ENCODE results near the gene FOXJ3. TPM values are rescaled to one million over a fixed set of nuclear protein-coding genes. Genes with fewer than 3 reads are reported as not detected.

FOXJ3 gene
- total and polyA plus RNA-seq, 10 donors: 8.9 to 85.8 (median 57.3) TPM

- Histone ChIP-seq H3K4me3 (no peak overlapping the region), H3K9me3 (no peaks in the 10 kb centered on the region), H3K27ac (no peak overlapping the region), H3K36me3 (no peaks in the 10 kb centered on the region), H3K27me3 (replicated peaks in 1 of 7) (peaks cover 0 to 10% (median 0%) of the 10 kb centered on the region in 7 donors), H3K4me1 (no peaks in the 10 kb centered on the region)
- TF ChIP-seq CTCF (IDR thresholded peaks at IDR 0.05 in 8 of 11, conservative IDR thresholded peaks at IDR 0.05 in 3 of 11): no peak
- TF ChIP-seq POLR2A (IDR thresholded peaks at IDR 0.05): no peak
- TF ChIP-seq POLR2AphosphoS5 (IDR thresholded peaks at IDR 0.05): no peak
- 86 to 92% (median 91%) methylated on average over 7 of the region's 7 CpGs for WGBS, 5 donors
- intact Hi-C loops (cut with DNase I; ENCODE audit: low total_unique reads): no loop called here
- DNase-seq: no peak
Observed at GRCh38 chr1:42368096-42368795, 33.2 kb upstream of the FOXJ3 start.

GRCh38 chr1:42365118-42365517 is 30.1 kb upstream of the FOXJ3 start:
- Histone ChIP-seq H3K27ac (no peak overlapping the region), H3K4me1 (no peaks in the 10 kb centered on the region), H3K4me3 (no peak overlapping the region), H3K36me3 (no peaks in the 10 kb centered on the region), H3K27me3 (replicated peaks in 1 of 7) (peaks cover 0 to 18% (median 0%) of the 10 kb centered on the region in 7 donors), H3K9me3 (no peaks in the 10 kb centered on the region)
- 74 to 93% (median 83%) methylated on average over 2 of the region's 2 CpGs for WGBS, 5 donors
- DNase-seq: no peak
- TF ChIP-seq POLR2A (IDR thresholded peaks at IDR 0.05) (no peak), CTCF (IDR thresholded peaks at IDR 0.05 in 8 of 11, conservative IDR thresholded peaks at IDR 0.05 in 3 of 11) (no peak), POLR2AphosphoS5 (IDR thresholded peaks at IDR 0.05) (no peak)
- intact Hi-C loops (cut with DNase I; ENCODE audit: low total_unique reads): no loop called here

GRCh38 chr1:42364542-42364941 is 29.5 kb upstream of the FOXJ3 start:
- Histone ChIP-seq H3K4me1 (no peaks in the 10 kb centered on the region), H3K36me3 (no peaks in the 10 kb centered on the region), H3K27me3 (replicated peaks in 1 of 7) (peaks cover 0 to 21% (median 0%) of the 10 kb centered on the region in 7 donors), H3K27ac (no peak overlapping the region), H3K4me3 (no peak overlapping the region), H3K9me3 (no peaks in the 10 kb centered on the region)
- intact Hi-C loops (cut with DNase I; ENCODE audit: low total_unique reads): no loop called here
- 86 to 98% (median 93%) methylated on average over 2 of the region's 2 CpGs for WGBS, 5 donors
- TF ChIP-seq CTCF (IDR thresholded peaks at IDR 0.05 in 8 of 11, conservative IDR thresholded peaks at IDR 0.05 in 3 of 11): no peak
- no peak for TF ChIP-seq POLR2A (IDR thresholded peaks at IDR 0.05)
- no peak for DNase-seq

- peaks cover 0 to 18% (median 0%) of the 10 kb centered on the region in 7 donors for H3K27me3 ChIP-seq (replicated peaks in 1 of 7)
- WGBS, 5 donors: 82 to 89% (median 85%) methylated on average over 6 of the region's 6 CpGs
- no peaks in the 10 kb centered on the region for H3K9me3 ChIP-seq
- no peaks in the 10 kb centered on the region for H3K4me1 ChIP-seq
- H3K27ac ChIP-seq: no peak overlapping the region
- DNase-seq: no peak
- H3K36me3 ChIP-seq: no peaks in the 10 kb centered on the region
- no peak for TF ChIP-seq POLR2A (IDR thresholded peaks at IDR 0.05)
- TF ChIP-seq CTCF (IDR thresholded peaks at IDR 0.05 in 8 of 11, conservative IDR thresholded peaks at IDR 0.05 in 3 of 11): no peak
- TF ChIP-seq POLR2AphosphoS5 (IDR thresholded peaks at IDR 0.05): no peak
- intact Hi-C loops (cut with DNase I; ENCODE audit: low total_unique reads): no loop called here
- no peak overlapping the region for H3K4me3 ChIP-seq
Observed at GRCh38 chr1:42364089-42364488, 29.1 kb upstream of the FOXJ3 start.

All from spleen (tissue), 11 donors.